NCI-H2171 (cell line): ENCODE results near the gene EIF3M.

Experiments used
- DNase-seq: peaks from one replicate; lab custom pipeline; 2025; lab: John Stamatoyannopoulos, UW

Gene EIF3M

GRCh38 chr11:32583459-32584271 is at the start of gene EIF3M:
EIF3M (plus strand) TSS chr11:32583831; CDS start chr11:32583888, 57 bp downstream.
- DNase-seq: peak; percentile 99

DNA sequence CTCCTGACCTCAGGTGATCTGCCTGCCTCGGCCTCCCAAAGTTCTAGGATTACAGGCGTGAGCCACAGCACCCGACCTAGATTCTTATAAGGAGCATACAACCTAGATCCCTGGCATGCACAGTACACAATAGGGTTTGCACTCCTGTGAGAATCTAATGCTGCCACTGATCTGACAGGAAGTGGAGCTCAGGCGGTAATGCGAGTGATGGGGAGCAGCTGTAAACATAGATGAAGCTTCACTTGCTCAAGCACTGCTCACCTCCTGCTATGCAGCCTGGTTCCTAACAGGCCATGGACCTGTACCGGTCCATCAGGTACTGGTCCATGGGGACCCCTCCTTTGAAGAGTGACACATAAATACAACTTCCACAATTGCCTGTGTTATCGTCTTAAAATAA is 44.8 kb upstream of the EIF3M start:
- DNase-seq: no peak

DNA sequence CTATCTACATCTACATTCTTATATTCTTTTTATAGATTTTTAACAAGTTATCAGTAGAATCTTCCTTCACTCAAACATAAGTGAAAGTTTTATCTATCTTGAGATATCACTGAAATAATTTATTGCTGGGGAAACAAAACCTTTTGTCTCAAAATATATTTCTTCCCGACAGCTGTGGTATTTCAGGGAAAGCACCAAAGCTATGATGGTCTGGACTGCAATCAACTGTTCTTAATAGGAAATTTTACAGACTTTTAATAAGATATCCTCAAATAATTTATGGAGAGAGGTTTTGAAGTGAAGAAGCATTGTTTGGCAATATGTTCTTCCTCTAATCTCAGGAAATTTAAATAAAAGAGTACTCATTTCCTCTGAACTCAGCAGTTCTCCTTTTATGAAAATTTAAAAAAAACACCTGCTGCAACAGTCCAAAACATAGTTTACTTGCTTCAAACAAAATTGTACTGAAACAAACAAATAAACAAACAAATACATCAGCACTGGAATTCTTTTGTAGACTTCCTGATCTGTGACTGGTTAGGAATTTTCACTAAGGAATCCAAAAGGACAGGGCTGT is 33.9 kb upstream of the EIF3M start:
- no peak for DNase-seq

DNA sequence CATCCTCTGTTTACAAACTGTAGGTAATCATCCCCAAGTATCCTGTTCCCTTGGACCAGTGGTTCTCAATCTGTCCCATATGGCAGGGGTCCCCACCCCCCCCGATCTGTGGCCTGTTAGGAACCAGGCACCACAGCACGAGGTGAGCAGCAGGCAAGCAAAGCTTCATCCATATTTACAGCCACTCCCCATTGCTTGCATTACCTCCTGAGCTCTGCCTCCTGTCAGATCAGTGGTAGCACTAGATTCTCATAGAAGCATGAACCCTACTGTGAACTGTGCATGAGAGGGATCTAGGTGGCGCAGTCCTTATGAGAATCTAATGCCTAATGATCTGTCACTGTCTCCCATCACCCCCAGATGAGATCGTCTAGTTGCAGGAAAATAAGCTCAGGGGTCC is 33.4 kb upstream of the EIF3M start:
- no peak for DNase-seq

GRCh38 chr11:32555091-32555490 is 28.5 kb upstream of the EIF3M start:
- no peak for DNase-seq

DNA sequence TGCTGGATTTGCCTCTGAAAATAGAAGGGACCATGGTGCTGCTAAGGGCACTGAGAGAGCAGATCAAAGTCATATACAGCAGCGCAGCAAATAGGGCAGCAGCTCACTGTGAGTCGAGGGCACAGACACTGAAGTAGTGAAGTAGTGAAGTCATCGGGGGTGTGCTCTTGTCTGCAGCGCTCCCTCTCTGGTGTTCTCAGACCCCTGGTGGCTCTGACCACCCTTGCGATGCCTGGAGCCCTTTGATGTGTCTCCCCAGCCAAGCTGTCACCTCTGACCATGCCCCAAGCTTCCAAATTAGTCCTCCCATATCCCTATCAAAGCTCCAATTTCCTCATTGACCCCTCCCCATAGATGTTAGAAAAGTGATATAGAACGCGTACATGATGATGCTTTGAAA is 27.7 kb upstream of the EIF3M start:
- no peak for DNase-seq

- no peak for DNase-seq
Observed at GRCh38 chr11:32561835-32562234, 21.8 kb upstream of the EIF3M start.

- DNase-seq: no peak
Observed at GRCh38 chr11:32562839-32563599, 20.6 kb upstream of the EIF3M start.

DNA sequence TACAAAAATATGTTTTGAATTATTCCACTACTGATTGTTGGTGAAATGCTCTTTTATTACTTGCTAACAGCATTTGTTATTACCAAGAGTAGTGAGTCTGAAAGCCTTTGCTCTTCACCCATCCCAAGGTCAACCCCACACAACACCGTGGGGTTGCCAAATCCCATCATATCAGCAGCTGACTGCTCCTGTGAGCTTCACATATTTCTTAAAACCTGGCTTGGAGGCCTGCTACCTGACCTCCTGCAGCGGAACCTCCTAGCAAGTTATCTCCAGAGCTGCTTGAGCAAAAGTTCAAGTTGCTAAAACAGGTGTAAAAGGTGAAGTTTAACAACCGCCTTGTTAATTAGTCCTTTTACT is 20.1 kb upstream of the EIF3M start:
- DNase-seq: no peak

DNA sequence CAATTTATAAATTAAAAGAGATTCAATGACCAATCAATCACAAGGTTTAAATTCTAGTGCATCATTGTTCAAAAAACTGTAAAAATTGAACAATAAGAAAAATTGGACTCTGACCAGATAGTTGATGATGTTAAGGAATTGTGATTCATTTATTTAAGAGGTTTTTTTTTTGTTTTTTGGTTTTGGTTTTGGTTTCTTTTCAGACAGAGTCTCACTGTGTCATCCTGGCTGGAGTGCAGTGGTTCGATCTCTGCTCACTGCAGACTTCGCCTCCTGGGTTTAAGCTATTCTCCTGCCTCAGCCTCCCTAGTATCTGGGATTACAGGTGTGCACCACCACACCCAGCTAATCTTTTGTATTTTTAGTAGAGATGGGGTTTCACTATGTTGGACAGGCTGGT is 17.1 kb upstream of the EIF3M start:
- no peak for DNase-seq

DNA sequence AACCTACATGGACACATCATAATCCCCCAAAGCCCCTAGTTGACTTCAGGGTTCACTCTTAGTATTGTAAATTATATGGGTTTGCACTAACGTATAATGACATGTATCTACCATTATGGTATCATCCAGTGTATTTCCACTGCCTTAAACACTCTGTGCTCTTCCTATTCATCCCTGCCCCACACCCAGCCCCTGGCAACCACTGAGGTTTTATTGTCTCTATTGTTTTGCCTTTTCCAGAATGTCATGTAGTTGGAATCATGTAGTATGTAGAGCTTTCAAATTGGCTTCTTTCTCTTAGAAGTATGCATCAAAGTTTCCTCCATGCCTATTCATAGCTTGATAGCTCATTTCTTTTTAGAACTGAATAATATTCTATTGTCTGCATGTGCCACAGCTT is 16.5 kb upstream of the EIF3M start:
- DNase-seq: no peak

DNA sequence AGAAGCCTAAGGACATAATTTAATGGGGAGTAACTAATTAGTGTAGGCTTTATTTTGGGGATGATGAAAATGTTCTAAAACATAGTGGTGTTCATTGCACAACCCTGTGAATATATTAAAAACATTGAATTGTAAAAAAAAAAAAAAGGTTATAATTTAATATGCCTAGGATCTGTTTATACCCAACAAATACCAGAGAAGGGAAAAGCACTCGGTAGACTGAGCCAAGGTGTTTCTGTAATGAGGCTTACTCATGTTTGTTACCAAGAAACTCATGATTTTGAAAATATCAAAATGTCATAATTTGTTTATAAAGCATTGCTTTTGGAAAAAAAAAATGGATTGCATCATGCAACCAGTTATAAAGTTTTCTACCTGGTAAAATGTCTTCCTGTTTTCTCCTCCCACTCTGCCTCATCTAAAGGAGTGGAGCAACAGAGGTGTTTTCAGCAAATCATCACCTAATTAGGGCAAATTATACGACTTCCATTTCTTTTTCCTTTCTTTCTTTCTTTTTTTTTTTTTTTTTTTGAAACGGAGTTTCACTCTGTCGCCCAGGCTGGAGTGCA is 14.2 kb upstream of the EIF3M start:
- DNase-seq: no peak

DNA sequence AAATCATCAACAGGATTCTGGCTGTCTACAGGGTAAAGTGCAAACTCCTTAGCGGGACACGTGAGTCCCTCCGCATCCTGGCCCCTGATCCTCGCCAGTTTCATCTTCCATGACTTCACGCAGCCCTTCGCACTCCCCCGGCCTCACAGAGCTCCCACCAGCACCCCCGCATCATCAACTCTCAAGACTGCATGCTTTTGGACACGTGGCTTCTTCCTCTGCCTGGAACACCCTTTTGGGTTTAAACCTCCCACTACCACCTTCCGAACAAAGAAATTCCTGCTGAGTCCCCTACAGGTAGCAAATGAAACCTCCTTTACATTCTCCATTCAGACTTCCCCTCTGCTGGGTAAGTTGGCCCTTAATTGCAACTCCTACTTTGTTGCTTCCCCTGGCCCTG is 12.6 kb upstream of the EIF3M start:
- no peak for DNase-seq

DNA sequence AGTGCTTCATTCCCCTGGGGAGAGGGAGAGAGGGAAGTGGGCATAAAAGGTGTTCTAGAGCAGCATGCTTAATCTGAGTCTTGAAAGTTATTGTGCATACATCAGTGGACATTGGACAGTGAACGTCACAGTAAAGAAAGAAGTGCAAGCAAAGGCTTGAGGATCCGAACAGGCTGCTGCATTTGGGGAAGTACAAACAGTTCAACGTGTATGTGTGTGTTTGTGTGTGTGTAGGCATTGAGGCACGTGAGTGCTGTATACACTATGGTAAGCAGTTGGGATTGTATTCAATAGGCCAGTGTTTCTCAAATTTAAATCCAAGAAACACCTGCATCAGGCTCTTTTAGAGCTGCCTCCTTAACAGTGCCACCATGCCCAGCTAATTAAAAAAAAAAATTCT is 10.4 kb upstream of the EIF3M start:
- no peak for DNase-seq

DNA sequence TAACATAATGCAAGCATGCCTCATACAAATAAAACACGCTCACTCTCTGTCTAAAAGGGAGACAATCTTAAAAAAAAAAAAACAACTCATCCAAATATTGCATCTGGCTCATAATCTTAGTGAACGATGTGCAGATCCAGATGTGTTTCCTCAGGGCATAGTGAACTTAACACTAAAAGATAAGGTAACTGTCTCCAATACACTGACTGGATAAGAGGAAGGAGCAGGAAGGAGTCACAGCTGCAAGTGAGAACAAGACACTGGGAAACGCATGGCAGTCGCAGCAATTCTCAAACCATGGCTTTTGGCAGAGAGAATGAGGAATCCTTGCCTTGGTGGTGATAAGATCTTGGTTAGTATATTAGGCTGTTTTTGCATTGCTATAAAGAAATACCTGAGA is 9.2 kb upstream of the EIF3M start:
- DNase-seq: no peak

GRCh38 chr11:32575070-32575469 is 8.6 kb upstream of the EIF3M start:
- DNase-seq: no peak

DNA sequence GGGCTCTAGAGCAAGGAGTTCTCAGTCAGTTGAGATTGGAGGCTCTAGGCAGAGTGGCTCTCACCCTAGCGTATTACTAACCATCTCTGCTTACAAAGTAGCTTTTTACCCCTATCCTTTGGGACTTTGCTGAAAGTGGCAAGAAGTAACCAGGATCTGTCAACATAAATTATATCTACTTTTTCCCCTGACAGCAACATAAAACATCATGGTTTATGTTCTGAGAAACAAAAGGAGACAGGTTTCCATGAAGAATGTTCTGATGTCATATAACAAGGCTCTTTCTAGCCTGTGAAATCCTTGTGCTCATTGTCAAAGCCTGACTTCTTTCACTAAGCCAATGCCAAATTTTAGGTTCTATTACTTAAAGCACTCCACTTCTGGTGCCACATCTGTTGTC is 7.2 kb upstream of the EIF3M start:
- no peak for DNase-seq

- DNase-seq: no peak
Observed at GRCh38 chr11:32580967-32581366, 2.7 kb upstream of the EIF3M start.

DNA sequence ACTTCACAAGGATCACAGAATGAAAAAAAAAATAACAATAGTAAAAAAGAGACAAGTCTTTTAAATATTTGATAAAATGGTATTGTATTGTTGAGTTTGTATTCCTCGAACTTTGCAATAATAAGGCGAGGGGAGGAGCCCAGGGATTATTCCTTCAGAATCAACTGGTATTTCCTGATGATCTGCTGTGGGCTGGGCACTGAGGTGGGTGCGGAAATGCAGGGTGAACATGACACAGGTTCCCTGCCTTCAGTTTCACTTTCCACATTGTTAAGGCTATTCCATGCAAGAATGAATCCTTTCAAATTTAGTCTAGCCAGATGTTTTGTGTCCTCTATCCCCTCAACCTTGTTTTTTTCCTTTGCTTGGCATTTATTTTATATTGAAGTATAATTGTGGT is 2.1 kb upstream of the EIF3M start:
- no peak for DNase-seq

- DNase-seq: no peak
Observed at GRCh38 chr11:32584921-32585320, 1.3 kb downstream of the EIF3M start.

GRCh38 chr11:32586576-32587190 is 3.1 kb downstream of the EIF3M start:
- DNase-seq: no peak

DNA sequence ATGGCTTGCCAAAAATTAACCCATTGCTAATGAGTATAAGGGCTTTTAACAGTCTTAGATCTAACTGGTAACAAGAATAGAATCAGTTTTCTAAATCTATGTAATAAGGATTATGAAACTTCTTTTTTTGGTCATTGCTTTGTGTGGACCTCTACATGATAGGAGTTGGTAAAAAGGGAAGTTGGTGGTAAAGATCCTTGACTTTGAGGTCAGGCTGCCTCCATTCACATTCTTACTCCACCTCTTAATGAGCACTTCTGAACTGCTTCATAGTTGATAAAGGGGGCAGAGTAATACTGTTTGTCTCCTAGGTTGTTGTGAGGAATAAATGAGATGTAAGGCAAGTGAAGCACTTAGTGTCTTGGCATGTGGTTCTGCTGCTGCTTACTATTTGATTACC is 10.6 kb downstream of the EIF3M start:
- DNase-seq: no peak
